Measurements from ENCODE around the gene PSMC4. TPM values are rescaled to one million over a fixed set of nuclear protein-coding genes. Genes with fewer than 3 reads are reported as not detected.

Gene PSMC4
- total RNA-seq, 1 experiment from 2014 or later = 2,386 TPM

- TF ChIP-seq CTCF (IDR thresholded peaks at IDR 0.05) = no peak
- ChIA-PET CTCF (no interaction called here), POLR2A (interaction anchor here (0.5 to 1.8 kb wide), 5 partner anchors 23 to 570 kb away, joined by 3 to 7 read pairs (median 3); partner anchors contain the start of gene PSMC4)
- Histone ChIP-seq H3K4me1 (ENCODE audit: control insufficient read depth, insufficient read depth, low read length) (peaks cover 19% of the 10 kb centered on the region), H3K27me3 (ENCODE audit: control insufficient read depth, insufficient read depth, low read length) (no peaks in the 10 kb centered on the region), H3K4me3 (ENCODE audit: low read depth in 2 of 2, low read length in 2 of 2) (no peak overlapping the region), H3K36me3 (ENCODE audit: control insufficient read depth, insufficient read depth, low read length) (no peaks in the 10 kb centered on the region), H3K27ac (ENCODE audit: low read length) (no peak overlapping the region), H3K9me3 (ENCODE audit: control insufficient read depth, insufficient read depth, low read depth, low read length) (peaks cover 35% of the 10 kb centered on the region)
- intact Hi-C loops (cut with micrococcal nuclease; ENCODE audit: unreplicated experiment) = no loop called here
- ATAC-seq = no peak
- DNase-seq (ENCODE audit: low read depth, low spot score) = no peak
- BruUV-seq (replicated peaks) = no TSS peak
- in situ Hi-C loops (cut with HindIII; ENCODE audit: low pct_unique_long_range_greater_than_20kb, low sequenced_read_pairs) = no loop called here
These were observed 22.6 kb downstream of the PSMC4 start for GRCh38 chr19:39993605-39994004.

GRCh38 chr19:39994361-39994760 is 23.4 kb downstream of the PSMC4 start:
- in situ Hi-C loops (cut with HindIII; ENCODE audit: low pct_unique_long_range_greater_than_20kb, low sequenced_read_pairs) (no loop called here), intact Hi-C loops (cut with micrococcal nuclease; ENCODE audit: unreplicated experiment) (no loop called here)
- Histone ChIP-seq H3K4me1 (ENCODE audit: control insufficient read depth, insufficient read depth, low read length) (peaks cover 19% of the 10 kb centered on the region), H3K9me3 (ENCODE audit: control insufficient read depth, insufficient read depth, low read depth, low read length) (peaks cover 28% of the 10 kb centered on the region), H3K27me3 (ENCODE audit: control insufficient read depth, insufficient read depth, low read length) (no peaks in the 10 kb centered on the region), H3K27ac (ENCODE audit: low read length) (no peak overlapping the region), H3K36me3 (ENCODE audit: control insufficient read depth, insufficient read depth, low read length) (no peaks in the 10 kb centered on the region), H3K4me3 (ENCODE audit: low read depth in 2 of 2, low read length in 2 of 2) (no peak overlapping the region)
- ATAC-seq (no peak), DNase-seq (ENCODE audit: low read depth, low spot score) (no peak)
- POLR2A ChIA-PET = interaction anchor here (1.8 kb wide), 1 partner anchor 24 kb away, joined by 7 read pairs; the partner anchor contains the start of gene PSMC4
- TF ChIP-seq REST (IDR thresholded peaks at IDR 0.05; ENCODE audit: insufficient read depth in 1 of 2, low read depth in 2 of 2, low read length in 1 of 2) = no peak
- TF ChIP-seq CTCF (IDR thresholded peaks at IDR 0.05) = no peak
- TF ChIP-seq TCF7L2 (IDR thresholded peaks at IDR 0.05; ENCODE audit: low read depth, low read length) = no peak
- no peak for TF ChIP-seq SIN3A (IDR thresholded peaks at IDR 0.05; ENCODE audit: borderline replicate concordance, insufficient read depth, low read depth, low read length)
- no peak for TF ChIP-seq POLR2AphosphoS5 (IDR thresholded peaks at IDR 0.05; ENCODE audit: low read depth, low read length)
- CTCF ChIA-PET = no interaction called here
- BruUV-seq (replicated peaks) = no TSS peak
